GM12873 (cell line): Measurements from ENCODE around the gene KLRG1.

Experiments used
- TF ChIP-seq, protein P1 (sequence below): IDR thresholded peaks from 2 replicates; pipeline ENCODE4 v1.5.1; 2012; ENCODE audit warnings: low read depth, mild to moderate bottlenecking, moderate library complexity, low read length, control low read depth; ENCODE audit not compliant: insufficient read depth; ENCODE audit errors: missing control alignments

The KLRG1 gene

GRCh38 chr12:8985213-8985754, 4.1 kb upstream of the KLRG1 start:
- TF ChIP-seq, protein P1, sequence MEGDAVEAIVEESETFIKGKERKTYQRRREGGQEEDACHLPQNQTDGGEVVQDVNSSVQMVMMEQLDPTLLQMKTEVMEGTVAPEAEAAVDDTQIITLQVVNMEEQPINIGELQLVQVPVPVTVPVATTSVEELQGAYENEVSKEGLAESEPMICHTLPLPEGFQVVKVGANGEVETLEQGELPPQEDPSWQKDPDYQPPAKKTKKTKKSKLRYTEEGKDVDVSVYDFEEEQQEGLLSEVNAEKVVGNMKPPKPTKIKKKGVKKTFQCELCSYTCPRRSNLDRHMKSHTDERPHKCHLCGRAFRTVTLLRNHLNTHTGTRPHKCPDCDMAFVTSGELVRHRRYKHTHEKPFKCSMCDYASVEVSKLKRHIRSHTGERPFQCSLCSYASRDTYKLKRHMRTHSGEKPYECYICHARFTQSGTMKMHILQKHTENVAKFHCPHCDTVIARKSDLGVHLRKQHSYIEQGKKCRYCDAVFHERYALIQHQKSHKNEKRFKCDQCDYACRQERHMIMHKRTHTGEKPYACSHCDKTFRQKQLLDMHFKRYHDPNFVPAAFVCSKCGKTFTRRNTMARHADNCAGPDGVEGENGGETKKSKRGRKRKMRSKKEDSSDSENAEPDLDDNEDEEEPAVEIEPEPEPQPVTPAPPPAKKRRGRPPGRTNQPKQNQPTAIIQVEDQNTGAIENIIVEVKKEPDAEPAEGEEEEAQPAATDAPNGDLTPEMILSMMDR = no peak

GRCh38 chr12:8987163-8987562, 2.2 kb upstream of the KLRG1 start:
- TF ChIP-seq, protein P1 = no peak

GRCh38 chr12:8987685-8988084, 1.7 kb upstream of the KLRG1 start:
- TF ChIP-seq, protein P1 = no peak

DNA sequence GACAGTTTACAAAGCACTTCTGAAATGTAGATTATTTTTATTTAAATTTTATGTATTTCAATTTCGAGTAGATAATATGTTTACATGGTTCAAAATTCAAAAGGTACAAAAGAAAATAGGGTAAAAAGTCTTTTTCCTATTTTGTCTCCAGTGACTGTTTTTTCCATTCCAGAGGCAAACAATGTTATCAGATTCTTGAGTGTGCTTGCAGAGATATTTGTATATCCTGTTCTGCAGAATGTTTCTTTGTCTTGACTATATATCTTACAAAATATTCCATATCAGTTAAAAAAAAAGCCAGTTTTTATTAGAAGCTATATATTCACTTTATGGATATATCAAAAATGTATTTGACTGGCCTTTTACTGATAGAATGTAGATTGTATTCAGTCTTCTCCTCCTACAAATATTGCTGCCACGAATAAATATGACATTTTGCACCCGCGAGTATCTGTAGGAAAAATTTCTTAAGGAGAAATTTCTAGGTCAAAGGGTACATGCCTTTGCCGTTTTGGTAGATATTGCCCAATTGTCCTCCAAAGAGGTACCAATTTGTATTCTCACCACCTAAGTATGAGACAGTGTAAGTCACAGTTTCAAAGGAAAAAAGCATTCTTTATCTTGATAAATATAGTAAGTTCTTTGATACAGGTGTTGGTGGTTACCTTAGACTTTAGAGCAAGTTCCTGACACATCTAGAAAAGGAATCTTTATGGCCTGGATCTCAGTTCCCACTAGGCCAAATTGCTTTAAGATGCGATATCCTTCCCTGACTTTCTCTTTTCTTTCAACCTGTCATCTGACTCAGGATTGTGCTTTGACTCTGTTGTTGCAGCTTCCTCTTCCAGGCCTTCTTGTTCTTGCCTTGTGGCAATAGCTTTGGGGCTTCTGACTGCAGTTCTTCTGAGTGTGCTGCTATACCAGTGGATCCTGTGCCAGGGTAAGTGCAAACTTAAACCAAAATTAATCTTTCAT, 2.3 kb downstream of the KLRG1 start:
- TF ChIP-seq, protein P1 = no peak

GRCh38 chr12:8993827-8994226, 4.5 kb downstream of the KLRG1 start:
- TF ChIP-seq, protein P1 = no peak

DNA sequence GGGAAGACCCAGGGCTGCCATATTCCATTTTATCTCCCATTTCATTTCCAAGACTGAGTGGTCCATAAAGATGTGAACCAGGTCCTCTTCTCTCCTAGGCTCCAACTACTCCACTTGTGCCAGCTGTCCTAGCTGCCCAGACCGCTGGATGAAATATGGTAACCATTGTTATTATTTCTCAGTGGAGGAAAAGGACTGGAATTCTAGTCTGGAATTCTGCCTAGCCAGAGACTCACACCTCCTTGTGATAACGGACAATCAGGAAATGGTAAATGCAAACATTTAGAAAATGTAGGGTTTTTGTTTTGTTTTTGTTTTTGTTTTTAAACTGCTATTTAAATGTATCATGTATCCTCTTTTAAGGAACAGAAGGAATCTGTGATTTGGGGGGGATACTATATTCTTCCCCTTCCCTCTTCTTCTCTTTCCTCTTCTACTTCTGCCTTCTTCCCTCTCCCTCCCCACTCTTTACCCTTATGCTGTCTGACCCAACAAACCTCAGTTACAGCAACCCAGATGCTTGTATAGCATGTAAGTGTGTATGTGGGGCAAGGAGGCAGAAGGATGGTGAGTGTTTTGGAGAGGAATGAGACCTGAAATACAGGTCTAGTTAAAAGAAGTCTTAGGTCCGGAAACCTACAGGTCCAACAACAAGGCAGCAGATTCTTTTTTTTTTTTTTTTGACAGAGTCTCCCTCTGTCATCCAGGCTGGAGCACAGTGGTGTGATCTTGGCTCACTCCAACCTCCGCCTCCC, 5.9 kb downstream of the KLRG1 start:
- TF ChIP-seq, protein P1 = no peak

DNA sequence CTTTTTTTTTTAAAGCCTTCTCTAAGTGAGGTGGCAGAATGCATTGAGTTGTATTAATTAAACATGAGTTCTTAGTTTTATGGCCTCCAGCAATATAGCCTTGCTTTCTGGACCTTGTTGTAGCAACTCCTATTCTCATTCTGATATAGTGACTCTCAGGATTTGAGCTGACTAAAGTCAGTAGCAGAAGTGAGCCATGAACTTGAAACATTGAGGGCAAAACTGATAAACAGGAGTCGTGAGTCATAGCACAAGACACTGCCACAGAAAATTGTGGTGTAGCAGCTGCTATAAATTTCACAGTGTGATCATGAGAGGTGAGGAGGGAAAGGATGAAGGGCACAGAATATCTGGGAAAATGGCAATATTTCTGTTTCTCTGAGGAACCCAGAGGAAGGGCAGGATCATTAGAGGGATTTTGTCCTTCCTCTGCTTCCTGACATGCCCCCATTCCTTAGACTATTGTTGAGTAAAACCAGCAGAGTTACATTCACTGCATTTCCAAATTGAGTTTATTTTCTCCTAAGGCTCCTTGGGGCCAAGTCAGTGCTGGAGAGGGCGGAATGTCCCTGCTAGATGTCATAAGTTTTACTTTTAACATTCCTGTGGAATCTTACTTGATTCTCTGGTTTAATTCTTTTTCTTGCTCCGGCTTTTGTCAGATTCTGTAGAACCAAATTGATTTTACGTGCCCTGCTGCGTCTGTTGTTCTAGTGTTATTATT, 7.5 kb downstream of the KLRG1 start:
- TF ChIP-seq, protein P1 = no peak
